ENCODE results near the gene ARMH3.

The ARMH3 gene

GRCh38 chr10:101858723-101859500 is 197.1 kb downstream of the ARMH3 start:
- DNase-seq (ENCODE audit: low read depth in 2 of 2), result no peak

- no peak for DNase-seq (ENCODE audit: low read depth in 2 of 2)
These were observed 198.0 kb downstream of the ARMH3 start for GRCh38 chr10:101857802-101858476.

- no peak for DNase-seq (ENCODE audit: low read depth in 2 of 2)
These were observed 199.3 kb downstream of the ARMH3 start for GRCh38 chr10:101856626-101857025.

GRCh38 chr10:101851411-101852116 is 204.4 kb downstream of the ARMH3 start:
- no peak for DNase-seq (ENCODE audit: low read depth in 2 of 2)

GRCh38 chr10:101850749-101851148 is 205.2 kb downstream of the ARMH3 start:
- DNase-seq (ENCODE audit: low read depth in 2 of 2), result no peak

GRCh38 chr10:101848894-101849351 is 207.1 kb downstream of the ARMH3 start:
- no peak for DNase-seq (ENCODE audit: low read depth in 2 of 2)

GRCh38 chr10:101848408-101848807 is 207.6 kb downstream of the ARMH3 start:
- no peak for DNase-seq (ENCODE audit: low read depth in 2 of 2)

GRCh38 chr10:101845893-101846292 is 210.1 kb downstream of the ARMH3 start:
- no peak for DNase-seq (ENCODE audit: low read depth in 2 of 2)

- peak in 1 of 2 experiments; percentile 36 for DNase-seq (ENCODE audit: low read depth in 2 of 2)
These were observed 212.6 kb downstream of the ARMH3 start, which contains the start of gene KCNIP2 for GRCh38 chr10:101843032-101844021. Gene KCNIP2 (minus strand): TSS chr10:101843800. CDS start chr10:101843568, 232 bp downstream.

GRCh38 chr10:101841826-101842225 is 214.1 kb downstream of the ARMH3 start:
- DNase-seq (ENCODE audit: low read depth in 2 of 2), result no peak

- peak; percentile 47 to 74 for DNase-seq (ENCODE audit: low read depth in 2 of 2)
These were observed 215.1 kb downstream of the ARMH3 start for GRCh38 chr10:101840741-101841453.

- peak in 1 of 2 experiments; percentile 26 for DNase-seq (ENCODE audit: low read depth in 2 of 2)
These were observed 215.8 kb downstream of the ARMH3 start for GRCh38 chr10:101840102-101840684.

GRCh38 chr10:101839416-101840063 is 216.4 kb downstream of the ARMH3 start:
- DNase-seq (ENCODE audit: low read depth in 2 of 2), result peak in 1 of 2 experiments; percentile 63

GRCh38 chr10:101839002-101839401 is 217.0 kb downstream of the ARMH3 start:
- DNase-seq (ENCODE audit: low read depth in 2 of 2), result no peak

GRCh38 chr10:101838416-101838970 is 217.5 kb downstream of the ARMH3 start:
- no peak for DNase-seq (ENCODE audit: low read depth in 2 of 2)

GRCh38 chr10:101837748-101838147 is 218.2 kb downstream of the ARMH3 start:
- no peak for DNase-seq (ENCODE audit: low read depth in 2 of 2)

GRCh38 chr10:101835362-101835761 is 220.6 kb downstream of the ARMH3 start:
- no peak for DNase-seq (ENCODE audit: low read depth in 2 of 2)

GRCh38 chr10:101834341-101834740 is 221.6 kb downstream of the ARMH3 start:
- no peak for DNase-seq (ENCODE audit: low read depth in 2 of 2)

- DNase-seq (ENCODE audit: low read depth in 2 of 2), result no peak
These were observed 222.5 kb downstream of the ARMH3 start for GRCh38 chr10:101833466-101833865.
